CD1c-positive myeloid dendritic cell (primary cell): Measurements from ENCODE around the gene AGAP1.

Experiments used
- DNase-seq: peaks from one replicate; pipeline ENCODE4 v3.0.0-alpha.2; 2016; ENCODE audit errors: extremely low spot score

The AGAP1 gene

DNA sequence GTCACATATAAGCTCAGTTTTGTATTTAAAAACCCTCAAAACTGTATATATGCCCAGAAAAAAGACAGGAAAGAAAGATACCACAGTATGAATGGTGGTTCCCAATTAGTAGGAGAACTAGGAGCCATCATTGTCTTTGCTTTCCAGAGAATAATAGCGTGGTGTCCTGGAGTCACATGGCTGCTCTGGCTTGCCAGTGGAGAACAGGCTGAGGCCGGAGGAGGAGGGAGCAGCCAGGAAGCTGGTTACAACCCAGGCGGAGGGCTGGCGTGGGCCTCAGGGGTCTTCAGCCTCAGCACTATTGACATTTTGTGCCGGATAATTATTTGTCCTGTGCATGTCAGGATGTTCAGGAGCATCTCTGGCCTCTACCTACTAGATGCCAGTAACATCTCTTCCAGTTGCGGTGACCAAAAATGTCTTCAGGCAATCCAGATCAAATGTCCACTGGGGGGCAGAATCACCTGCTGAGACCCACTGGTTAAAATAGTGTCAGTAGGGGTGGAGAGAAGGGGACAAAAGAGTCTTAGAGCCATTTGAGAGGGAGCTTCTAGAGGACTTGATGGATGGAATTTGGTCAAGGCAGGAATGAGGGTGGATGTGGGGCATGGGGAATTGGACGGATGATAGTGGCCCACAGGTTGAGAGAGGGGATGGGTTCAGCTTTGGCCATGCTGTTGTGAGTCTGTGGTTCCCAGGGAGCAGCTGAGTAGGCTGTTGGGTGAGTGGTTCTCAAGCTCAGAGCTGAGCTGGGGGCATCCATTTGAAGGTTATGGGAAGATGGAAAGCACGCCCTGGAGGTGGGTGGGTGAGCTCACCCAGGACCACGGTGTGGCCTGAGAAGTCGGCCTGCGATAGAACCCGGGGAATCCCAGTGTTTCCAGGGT lies 144.9 kb downstream of the AGAP1 start:
- DNase-seq: no peak

DNA sequence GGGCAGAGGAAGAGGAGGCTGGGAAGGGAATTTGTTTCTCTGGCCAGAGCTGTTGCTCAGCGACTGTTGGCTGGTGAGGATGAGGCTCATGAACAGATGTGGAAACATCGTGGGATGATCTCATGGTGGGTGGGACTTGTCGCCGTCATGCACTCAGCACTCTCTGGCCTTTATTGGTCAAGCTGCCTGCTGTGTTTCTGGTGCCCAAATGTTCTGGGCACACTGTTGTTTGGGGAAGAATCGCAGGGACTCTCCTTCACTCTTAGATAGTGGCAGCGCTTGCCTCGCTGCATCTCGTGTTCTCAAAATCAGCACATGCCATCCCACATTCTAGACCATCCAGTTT lies 145.6 kb downstream of the AGAP1 start:
- no peak for DNase-seq

DNA sequence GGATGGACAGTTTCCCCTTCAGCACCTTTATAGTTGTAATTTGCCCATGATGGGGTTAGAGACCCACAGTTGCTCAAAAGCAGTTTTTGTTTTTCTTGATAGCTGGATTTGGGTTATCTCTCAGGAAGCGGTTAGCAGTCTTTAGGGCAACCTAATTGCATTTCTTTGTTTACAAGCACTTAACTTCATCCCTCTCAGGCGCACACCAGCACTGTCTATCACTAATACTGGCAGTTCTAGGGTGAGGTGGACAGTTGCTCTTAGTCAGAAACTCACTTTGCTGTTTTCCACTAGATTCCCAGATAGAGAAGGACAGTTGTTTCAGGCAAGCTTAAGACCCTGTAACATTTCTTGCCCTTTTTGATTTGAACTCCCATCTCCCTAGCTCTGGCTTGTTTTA lies 146.0 kb downstream of the AGAP1 start:
- DNase-seq: no peak

DNA sequence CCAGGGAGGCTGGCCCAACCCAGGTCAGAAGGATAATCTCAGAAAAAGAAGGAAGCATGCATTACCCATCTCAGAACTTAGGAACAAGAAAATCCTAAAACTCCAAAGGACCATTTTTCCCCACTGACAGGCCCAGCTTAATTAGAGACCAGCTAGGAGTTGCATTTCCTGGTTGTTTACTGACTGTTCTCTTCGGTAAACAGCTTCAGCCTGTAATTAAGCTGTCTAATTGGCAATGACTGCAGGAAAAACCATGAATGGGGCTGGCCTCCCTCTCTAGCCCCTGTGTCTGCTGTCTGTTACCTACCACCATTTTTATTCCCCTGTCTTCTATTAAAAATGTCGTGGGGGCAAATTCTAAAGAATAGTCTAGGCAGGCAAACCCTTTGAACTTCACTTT lies 146.5 kb downstream of the AGAP1 start:
- no peak for DNase-seq

DNA sequence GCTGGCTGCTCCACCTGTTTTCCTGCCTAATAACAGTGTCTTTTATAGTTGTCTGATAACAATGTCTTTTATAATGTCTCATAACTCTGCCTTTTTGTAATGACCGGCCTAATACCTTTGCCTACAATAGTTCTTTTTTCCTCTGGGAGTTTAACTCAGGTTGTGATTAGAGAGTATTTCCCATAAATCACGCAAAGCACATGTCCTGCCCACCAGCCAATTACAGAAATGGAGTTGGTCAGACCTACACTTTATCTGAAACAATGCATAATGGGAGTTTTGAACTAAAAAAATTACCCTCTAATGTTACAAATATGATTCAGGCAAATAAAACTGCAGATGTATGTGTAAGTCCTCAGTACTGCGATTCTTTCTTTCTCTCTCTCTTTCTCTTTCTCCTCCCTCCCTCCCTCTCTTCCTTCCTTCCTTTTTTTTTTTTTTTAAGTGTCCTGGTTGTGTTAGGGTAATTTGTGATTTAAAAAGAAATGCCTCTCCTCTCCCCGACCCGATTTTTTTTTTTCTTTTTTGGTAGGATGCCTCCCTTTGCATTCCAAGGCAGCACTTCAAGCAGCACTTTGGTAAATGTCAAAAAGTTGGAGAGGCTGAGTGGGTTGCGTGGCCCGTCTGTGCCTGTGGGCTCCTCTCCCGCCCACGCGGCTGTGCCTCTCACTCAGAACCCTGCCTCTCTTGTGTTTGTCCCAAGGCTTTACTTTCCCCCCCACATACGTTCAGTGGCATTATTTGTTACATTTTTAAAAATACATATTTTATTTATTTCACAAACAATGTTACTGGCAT lies 147.3 kb downstream of the AGAP1 start:
- DNase-seq: no peak

DNA sequence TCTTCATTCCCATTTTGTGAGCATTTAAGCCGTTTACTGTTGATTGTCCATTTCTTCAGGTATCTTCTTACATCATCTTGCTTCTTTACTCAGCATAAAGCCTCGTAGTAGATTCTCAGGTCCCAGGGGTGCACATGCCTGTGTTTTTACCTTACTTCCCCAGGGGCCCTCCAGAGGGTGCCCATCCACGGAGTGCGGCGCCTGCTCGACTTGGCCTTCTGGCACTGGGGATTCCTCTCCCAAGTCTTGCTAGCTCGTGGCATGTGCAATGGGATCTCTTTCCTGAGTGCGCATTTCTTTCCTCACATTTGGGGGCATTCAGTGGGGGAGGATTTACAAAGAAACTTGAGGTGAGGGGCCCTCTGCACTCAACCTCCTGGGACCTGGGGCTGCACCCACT lies 148.1 kb downstream of the AGAP1 start:
- DNase-seq: no peak

DNA sequence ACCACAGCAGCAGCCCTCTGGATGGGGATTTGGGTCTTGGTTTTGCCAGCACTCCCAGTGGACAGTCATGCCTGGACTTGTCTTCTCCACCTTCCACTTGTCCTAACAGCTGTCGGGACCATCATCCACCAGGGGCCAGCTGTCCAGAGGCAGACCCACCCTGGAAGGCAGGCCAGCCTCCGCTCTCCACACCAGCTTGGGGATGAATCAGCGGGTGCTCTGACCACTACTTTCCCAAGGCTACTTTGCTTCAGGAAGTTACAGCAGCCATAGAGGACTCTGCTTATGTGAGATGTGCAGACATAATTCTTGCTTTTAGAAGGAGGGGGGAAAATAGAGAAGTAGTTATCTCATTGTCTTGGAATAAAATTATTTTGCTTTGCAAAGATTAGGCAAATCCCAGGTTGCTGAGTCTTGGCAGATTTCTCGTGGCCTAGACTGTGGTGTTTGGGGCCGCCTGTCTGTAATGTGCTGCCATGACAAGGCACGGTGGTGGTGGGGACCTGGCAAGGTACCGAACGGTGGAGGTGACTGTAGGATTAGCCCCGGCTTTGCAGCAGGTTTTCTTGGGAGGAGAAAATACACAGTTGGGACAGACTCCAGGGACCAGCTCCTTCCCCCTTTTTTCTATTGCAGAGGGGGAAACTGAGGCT lies 148.7 kb downstream of the AGAP1 start:
- no peak for DNase-seq

DNA sequence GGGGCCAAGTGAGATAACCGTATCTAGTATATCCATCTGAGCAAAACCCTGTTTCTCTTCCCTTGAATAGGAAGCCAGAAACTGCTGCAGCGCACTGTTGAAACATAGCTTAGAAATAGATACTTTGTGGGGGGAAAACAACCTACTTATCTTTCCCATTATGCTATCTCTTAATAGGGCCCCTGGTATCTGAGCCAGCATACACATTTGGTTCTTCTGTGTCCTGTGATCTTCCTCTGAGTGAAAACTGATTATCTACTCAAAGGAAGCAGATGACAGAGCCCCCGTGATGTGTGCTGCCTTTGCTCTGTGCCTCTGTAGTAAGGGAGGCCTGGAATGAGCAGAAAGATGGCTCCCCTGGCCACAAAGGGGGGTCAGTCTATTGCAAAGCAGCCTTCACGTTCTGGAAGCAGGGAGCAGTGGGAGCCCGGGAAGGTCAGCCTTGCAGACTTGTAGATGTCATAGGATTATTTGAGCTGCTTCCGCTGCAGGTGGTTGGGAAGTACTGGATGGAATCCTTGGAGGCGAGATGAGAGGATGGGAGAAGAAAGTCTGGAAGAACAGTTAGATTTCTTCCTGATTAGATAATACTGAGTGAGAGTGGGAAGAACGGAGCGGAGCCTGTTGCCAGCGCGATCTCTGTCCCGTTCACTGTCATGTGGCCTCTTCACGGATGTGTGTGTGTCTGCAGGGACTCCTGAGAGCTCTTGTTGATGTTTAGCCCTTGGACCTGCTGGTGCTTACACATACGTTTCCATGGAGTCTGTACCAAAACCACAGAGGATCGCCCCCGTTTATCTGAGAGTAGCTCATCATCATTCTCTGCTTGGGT lies 150.1 kb downstream of the AGAP1 start:
- no peak for DNase-seq

DNA sequence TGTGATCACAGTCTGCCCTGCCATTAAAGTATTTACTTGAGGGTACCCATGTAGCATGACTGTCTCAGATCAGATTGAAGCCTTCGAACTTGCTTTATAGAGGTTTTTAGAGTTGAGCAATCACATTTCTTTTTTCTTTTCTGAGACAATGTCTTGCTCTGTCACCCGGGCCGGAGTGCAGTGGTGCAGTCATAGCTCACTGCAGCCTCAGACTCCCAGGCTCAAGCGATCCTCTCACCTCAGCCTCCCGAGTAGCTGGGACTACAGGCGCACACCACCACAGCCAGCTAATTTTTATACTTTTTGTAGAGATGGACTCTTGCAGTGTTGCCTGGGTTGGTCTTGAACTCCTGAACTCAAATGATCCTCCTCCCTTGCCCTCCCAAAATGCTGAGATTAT lies 153.4 kb downstream of the AGAP1 start:
- no peak for DNase-seq

DNA sequence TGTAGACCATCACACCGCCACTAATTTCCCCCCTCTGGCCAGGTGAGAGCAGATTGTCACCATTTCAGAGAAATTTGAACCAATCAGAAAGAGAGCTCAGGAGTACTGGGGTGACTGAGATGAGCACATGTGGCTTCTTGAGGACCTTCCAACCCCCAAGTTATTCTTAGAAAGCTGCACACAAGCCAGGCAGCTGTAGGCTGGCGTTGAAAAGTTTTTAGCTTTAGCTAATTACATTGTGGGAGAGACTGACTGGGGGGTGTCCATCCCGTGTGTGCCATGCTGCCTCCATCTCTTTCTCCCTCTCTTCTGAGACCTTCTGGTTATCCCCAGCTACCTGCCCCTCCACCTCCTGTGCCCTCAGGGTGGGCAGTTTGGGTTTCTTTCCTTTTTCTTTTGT lies 154.0 kb downstream of the AGAP1 start:
- DNase-seq: no peak

DNA sequence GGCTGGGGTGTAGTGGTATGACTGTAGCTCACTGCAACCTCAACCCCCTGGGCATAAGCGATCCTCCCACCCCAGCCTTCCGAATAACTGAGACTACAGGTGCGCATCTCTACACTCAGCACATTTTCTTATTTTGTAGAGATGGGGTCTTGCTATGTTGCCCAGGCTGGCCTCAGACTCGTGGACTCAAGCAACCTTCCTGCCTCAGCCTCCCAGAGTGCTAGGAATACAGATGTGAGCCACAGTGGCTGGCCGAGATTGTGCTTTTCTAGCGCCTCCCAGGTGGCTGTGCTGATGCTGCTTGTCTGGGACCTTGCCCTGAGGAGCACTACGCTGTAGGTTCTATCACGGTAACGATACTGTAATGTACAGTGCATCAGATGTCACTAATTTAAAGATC lies 155.6 kb downstream of the AGAP1 start:
- DNase-seq: no peak

DNA sequence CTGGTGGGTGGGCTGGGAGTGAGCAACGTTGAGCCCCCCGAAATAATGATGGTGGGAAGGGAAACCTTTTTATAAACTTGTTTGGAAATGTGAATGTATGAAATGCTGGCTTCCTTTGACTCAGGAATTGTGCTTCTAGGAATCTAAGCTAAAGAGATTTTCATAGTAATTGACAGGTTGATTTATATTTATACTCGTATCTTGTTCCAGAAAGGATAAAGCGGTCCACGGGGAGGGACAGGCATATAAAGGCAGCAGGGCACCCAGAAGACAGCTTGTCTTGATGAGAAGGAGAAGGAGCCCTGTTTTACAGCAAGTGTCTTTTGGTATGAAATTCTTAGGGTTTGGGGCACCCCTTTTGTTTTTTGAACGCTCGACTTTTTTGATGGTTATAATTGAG lies 157.8 kb downstream of the AGAP1 start:
- DNase-seq: no peak

DNA sequence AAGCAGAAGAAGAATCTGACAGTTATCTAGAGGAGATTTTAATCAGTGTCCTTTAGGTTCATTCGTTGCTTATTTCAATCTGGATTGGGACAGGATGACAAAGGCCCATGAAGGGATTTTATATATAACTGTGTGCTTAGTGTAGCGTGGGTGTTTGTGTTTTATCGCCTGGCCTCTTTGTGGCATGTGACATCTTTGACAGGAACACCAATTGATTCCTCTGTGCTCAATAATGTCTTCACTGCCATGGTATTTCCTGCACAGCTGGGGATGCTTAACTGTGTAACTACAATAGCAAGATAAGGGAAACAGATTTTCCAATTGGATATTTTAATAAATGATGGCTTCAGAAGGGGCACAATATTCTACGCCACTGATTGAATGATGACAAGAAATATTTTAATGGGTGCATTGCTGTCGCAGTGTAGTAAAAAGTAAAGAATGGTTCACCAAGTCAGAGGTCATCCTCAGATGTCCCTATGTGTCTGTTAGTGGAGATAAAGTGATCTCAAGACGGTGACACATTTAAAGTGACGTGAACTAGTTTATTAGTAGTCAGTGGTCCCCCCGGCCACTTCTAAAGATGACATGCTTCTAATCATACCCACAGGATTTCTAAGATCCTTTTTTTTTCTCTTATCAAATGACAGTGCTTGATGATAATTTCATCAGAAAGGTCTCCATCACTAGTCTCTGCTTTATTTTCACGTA lies 160.4 kb downstream of the AGAP1 start:
- DNase-seq: no peak

DNA sequence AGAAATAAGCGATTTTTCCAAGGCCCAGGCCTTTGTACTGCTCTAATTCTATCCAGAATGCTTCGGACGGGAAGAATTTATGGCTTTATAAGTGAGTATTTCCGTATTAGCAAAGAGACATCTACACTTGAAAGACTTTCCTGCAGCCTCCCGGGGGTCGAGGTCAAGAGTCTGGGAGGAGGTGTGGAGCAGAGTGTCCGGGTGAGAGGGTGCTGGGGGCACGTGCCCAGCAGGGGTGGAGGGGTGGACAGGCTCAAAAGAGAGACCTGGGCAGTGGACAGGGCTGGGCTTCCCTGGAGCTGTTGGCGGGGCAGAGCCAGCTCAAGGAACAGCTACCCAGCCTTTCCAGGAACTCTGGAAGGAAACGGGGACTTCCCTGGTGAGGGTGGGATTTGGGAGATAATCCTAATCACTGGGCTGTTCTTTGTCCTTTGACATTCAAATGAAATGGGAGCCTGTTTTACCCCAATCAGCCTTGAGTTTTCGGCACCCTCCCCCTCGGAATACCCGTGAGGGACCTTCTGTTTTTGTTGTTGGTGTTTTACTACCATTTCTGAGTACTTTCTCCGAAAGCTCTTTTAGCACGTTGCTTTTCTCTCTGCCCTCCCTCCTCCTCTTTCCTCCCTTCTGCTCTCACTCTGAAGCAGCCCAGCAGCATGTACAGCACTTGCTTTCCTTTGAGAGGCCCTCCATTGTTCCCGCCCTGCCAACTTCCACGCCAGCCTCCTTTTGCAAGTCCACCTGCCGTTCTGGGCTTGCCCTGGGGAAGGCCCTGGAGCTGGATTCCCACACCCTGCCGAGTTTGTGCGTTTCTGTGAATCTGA lies 164.7 kb downstream of the AGAP1 start:
- no peak for DNase-seq

DNA sequence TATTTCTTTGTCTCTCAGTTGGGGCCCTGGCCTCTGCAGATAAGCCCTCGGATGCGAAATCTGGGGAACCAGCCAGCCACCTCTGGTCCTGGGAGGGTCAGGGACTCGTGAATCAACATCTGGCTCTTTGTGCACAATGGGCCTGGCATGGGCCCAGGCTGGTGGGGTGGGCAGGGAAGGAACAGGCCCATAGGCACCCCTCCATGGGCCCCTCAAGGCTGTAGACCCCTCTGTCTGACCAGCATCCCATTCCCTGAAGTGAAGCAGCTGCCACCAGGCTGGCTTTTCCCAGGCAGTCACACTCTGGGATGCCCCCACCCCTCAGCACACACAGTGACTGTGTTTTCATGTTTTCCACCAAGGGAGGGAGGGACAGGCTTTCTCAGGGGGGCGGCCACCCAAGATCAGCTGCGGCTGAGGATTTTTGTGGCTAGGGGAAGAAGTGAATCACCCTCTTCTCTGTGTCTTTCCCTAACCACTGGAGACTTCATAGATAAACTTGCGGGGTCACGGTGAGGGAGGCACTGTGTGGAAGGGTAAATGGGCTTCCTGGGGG lies 166.0 kb downstream of the AGAP1 start:
- DNase-seq: no peak

DNA sequence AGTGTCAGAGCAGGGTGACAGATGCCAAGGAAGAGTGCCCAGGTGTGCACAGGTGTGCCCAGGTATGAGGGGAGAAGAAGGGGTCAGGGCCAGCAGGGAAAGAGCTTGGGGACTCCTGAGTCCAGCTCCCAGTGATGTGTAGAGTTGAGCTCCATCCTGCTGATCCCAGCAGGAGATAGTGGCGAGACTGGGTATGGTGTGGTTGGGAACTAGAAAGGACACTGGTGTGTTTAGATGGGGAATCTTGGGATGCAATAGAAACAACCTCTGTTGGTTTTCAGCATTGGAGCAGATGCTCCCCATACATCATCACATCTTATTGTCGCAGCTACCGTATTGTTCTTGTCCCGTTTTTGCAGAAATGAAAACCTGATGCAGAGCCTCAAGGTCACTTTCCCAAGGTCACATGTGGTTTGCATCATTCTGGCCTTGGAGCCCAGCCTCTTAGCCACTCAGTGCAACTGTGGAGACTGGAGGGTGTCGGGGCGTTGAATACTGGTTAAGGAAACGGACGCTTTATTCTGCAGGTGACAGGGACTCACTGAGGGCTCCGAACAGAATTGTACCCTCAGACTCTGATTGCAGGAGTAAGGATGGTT lies 166.7 kb downstream of the AGAP1 start:
- no peak for DNase-seq

DNA sequence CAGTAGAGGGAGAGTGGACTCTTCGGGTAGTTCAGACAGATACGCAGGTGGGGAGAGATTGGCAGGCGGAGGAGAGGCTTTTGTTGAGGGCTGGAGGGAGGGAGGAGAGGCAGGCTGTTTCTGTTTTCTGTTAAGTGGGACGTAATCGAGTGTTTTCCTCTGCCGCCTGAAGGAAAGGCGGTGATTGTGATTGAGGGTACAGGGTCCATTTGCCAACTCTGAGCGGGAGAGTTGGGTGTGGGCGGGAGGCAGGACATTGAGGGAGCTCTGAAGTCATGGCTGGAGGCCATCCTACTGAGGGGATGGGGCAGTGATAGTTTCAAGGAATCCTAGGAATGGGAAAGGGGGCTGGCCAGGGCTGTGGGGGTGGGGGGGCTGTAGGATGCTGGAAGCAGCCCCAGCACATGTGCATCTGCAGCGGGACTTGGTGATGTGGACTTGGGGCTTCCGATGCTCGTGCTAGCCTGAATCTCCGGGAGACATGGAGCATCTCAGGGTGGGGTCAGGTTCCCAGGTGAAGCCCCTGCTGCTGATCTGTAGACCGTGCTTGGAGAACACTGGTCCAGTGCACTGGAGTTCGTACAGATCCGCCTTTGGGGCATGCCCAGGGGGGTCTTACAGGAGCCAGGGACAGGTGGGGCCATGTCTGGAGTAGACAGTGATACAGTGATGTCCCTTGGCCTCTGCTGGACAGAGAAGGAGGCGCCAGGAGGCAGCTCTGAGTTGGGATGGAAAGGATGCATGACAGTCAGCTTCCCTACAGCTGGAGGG lies 167.5 kb downstream of the AGAP1 start:
- no peak for DNase-seq

DNA sequence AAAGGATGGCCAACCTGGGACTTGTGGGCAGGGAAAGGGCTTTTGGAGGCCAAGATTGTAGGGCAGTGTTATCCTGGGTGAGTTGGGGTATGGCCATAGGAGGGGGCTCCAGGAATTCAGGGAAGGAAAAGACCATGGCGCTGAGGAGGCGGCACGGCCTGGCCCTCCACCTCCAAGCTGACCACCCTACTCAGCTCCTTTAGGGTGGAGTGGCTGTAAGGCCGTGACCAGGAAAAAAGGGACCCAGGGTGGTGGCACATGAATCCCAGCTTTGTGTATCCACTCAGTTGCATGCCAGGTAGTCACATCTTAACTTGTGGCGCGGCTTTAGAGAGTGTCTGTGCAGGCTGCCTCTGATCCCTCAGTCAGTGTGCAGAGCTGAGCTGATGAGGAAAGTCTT lies 168.1 kb downstream of the AGAP1 start:
- DNase-seq: no peak

DNA sequence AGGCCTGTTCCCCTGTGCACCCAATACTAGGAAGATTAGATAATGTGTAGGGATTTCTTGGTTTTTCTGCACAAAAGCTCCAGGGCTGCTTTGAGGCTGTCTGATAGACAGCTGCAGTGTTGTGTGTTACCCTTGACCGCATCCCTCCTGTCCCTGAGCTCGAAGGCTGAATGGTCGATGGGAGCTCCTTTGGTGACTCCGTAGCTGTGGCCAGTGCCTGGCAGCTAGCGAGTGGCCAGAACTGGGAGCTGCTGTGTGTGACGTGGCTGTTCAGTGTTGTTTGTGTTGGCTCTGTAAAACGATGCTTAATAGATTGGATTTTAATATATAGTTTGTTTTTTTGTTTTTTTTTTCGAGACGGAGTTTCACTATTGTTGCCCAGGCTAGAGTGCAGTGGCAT lies 170.0 kb downstream of the AGAP1 start:
- DNase-seq: no peak
